Smooth muscle cell (in vitro differentiated cells): ENCODE results near the gene MIAT. TPM values are rescaled to one million over a fixed set of nuclear protein-coding genes. Genes with fewer than 3 reads are reported as not detected.

Source experiments
- DNase-seq: peaks from one replicate; lab custom pipeline; 2025; ENCODE audit not compliant: unreplicated experiment; lab: John Stamatoyannopoulos, UW
- H2AFZ ChIP-seq: fragments of 200-600 bp; sonication (generic); 2 replicates; pipeline ENCODE4 v1.6.0; 2016; ENCODE audit warnings: antibody characterized with exemption, low read depth, mild to moderate bottlenecking
- H3F3A ChIP-seq: fragments of 200-600 bp; sonication (generic); 2 replicates; pipeline ENCODE4 v1.6.0; 2017; ENCODE audit warnings: antibody characterized with exemption, low read depth
- H3K27ac ChIP-seq: fragments of 200-600 bp; sonication (generic); 2 replicates; pipeline ENCODE4 v1.5.1; 2016; ENCODE audit warnings: low read depth, mild to moderate bottlenecking
- H3K27me3 ChIP-seq: fragments of 200-600 bp; sonication (generic); 2 replicates; pipeline ENCODE4 v1.6.1; 2016; ENCODE audit warnings: low read depth, mild to moderate bottlenecking
- H3K36me3 ChIP-seq: fragments of 200-600 bp; sonication (generic); 2 replicates; pipeline ENCODE4 v1.5.1; 2016; ENCODE audit warnings: low read depth
- H3K4me1 ChIP-seq: fragments of 200-600 bp; sonication (generic); 2 replicates; pipeline ENCODE4 v1.5.1; 2016; ENCODE audit warnings: low read depth
- H3K4me2 ChIP-seq: fragments of 200-600 bp; sonication (generic); 2 replicates; pipeline ENCODE4 v1.6.0; 2016; ENCODE audit warnings: mild to moderate bottlenecking
- H3K4me3 ChIP-seq: fragments of 200-600 bp; sonication (generic); 2 replicates; pipeline ENCODE4 v1.5.1; 2016; ENCODE audit warnings: mild to moderate bottlenecking
- H3K79me2 ChIP-seq: fragments of 200-600 bp; sonication (generic); 2 replicates; pipeline ENCODE4 v1.6.0; 2016; ENCODE audit warnings: low read depth, mild to moderate bottlenecking
- H3K9ac ChIP-seq: fragments of 200-600 bp; sonication (generic); 2 replicates; pipeline ENCODE4 v1.6.0; 2016; ENCODE audit warnings: low read depth
- H3K9me3 ChIP-seq: fragments of 200-600 bp; sonication (generic); replicated peaks from 2 replicates; pipeline ENCODE4 v1.5.1; 2016; ENCODE audit warnings: low read depth
- H4K20me1 ChIP-seq: fragments of 200-600 bp; sonication (generic); 2 replicates; pipeline ENCODE4 v1.6.0; 2016; ENCODE audit warnings: low read depth
- CTCF ChIP-seq: fragments of 200-600 bp; sonication (generic); IDR thresholded peaks from 2 replicates; pipeline ENCODE4 v1.5.1; 2017; ENCODE audit warnings: borderline replicate concordance, mild to moderate bottlenecking, antibody characterized with exemption; ENCODE audit not compliant: insufficient read depth, poor library complexity, severe bottlenecking
- WGBS: methylation state at CpG from one replicate; pipeline ENCODE4 v1.1.7; 2016; ENCODE audit warnings: low lambda C conversion rate; 5-methylcytosine and 5-hydroxymethylcytosine counted together
- polyA plus RNA-seq: library from polyadenylated mRNA; unstranded; fragments of >200 nt; fragmentation: Nextera tagmentation; extraction: Ambion mirVana; gene quantifications from 2 replicates; pipeline ENCODE4 v1.2.1, GENCODE V29; 2016
- total RNA-seq: library from RNA; depleted of rRNA; stranded (reverse); fragments of >200 nt; gene quantifications from 2 replicates; pipeline ENCODE4 v1.2.3, GENCODE V29; 2014

The MIAT gene
- total and polyA plus RNA-seq, 2 experiments from 2014 or later = 0.16 to 7.0 TPM

- H3K9ac ChIP-seq = no peak overlapping the region
- H3K4me2 ChIP-seq = no peak overlapping the region
- H3K27ac ChIP-seq = no peak overlapping the region
- 94% methylated on average over 18 of the region's 18 CpGs for WGBS
- no peaks in the 10 kb centered on the region for H3K9me3 ChIP-seq
- no peak for TF ChIP-seq CTCF
- no peak overlapping the region for H2AFZ ChIP-seq
- no peaks in the 10 kb centered on the region for H3K27me3 ChIP-seq
- H3K36me3 ChIP-seq = no peaks in the 10 kb centered on the region
- H4K20me1 ChIP-seq = no peaks in the 10 kb centered on the region
- no peak overlapping the region for H3K4me3 ChIP-seq
- no peaks in the 10 kb centered on the region for H3K79me2 ChIP-seq
- no peaks in the 10 kb centered on the region for H3F3A ChIP-seq
- no peak for DNase-seq
- peaks cover 5% of the 10 kb centered on the region for H3K4me1 ChIP-seq
Observed at GRCh38 chr22:26629988-26630761, 27.2 kb upstream of the MIAT start.

GRCh38 chr22:26631282-26631681 lies 26.1 kb upstream of the MIAT start:
- H3K9ac ChIP-seq = no peak overlapping the region
- H3K36me3 ChIP-seq = no peaks in the 10 kb centered on the region
- DNase-seq = no peak
- H3K9me3 ChIP-seq = no peaks in the 10 kb centered on the region
- no peak overlapping the region for H2AFZ ChIP-seq
- H3F3A ChIP-seq = no peaks in the 10 kb centered on the region
- peaks cover 5% of the 10 kb centered on the region for H3K4me1 ChIP-seq
- no peaks in the 10 kb centered on the region for H3K27me3 ChIP-seq
- H3K4me2 ChIP-seq = no peak overlapping the region
- 88% methylated on average over 4 of the region's 4 CpGs for WGBS
- H3K79me2 ChIP-seq = no peaks in the 10 kb centered on the region
- H3K4me3 ChIP-seq = no peak overlapping the region
- no peak overlapping the region for H3K27ac ChIP-seq
- H4K20me1 ChIP-seq = no peaks in the 10 kb centered on the region
- no peak for TF ChIP-seq CTCF

DNA sequence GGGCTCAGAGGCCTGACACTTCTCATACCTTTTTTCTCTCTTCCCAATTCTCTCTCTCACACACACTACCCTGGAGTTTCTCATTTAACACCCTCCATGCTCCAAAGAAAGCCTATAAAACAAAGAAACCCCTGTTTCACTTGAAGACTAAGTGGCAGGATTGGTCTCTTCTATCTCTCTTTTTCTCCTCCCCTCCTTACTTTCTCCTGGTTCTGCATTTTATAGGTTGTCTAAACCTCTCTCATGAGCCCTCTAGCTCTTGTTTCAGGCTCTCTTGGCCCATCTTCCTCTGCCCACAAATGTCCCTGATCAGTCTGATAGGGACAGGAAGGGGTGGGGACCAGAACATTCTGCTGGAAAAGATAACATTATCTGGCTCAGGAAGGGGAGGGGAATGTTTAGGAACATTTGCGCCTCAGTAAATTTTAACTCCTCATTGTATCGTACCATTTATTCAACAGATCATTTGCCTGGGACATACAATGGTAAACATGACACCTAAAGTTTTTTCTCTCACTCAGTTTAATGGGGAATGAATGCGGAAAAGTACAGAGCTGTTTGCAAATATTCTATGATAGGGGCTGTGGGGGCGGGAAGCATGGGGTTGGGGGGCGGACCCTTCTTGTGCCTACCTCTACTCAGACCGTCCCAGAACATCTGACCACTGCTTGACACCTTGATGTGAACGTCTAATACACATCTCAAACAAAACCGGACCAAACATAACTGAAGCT lies 24.8 kb upstream of the MIAT start:
- WGBS = 60% methylated on average over 8 of the region's 8 CpGs
- DNase-seq = no peak
- no peaks in the 10 kb centered on the region for H3K27me3 ChIP-seq

More for the DNA sequence above, 24.8 kb upstream of the MIAT start:
- Histone ChIP-seq H3K79me2 (no peaks in the 10 kb centered on the region), H3K36me3 (no peaks in the 10 kb centered on the region), H3K9me3 (no peaks in the 10 kb centered on the region), H2AFZ (peak overlapping the region; percentile 94), H3K4me1 (peaks cover 5% of the 10 kb centered on the region), H3K27ac (no peak overlapping the region), H3K4me2 (peak overlapping the region; percentile 26), H3K9ac (no peak overlapping the region), H3K4me3 (no peak overlapping the region), H4K20me1 (no peaks in the 10 kb centered on the region), H3F3A (no peaks in the 10 kb centered on the region)
- no peak for TF ChIP-seq CTCF
